GM12878 (cell line): ENCODE measurements around the gene PARP6. TPM values are rescaled to one million over a fixed set of nuclear protein-coding genes. Genes with fewer than 3 reads are reported as not detected.

ENCODE experiments used
- BCL3 ChIP-seq: IDR thresholded peaks from 2 replicates; pipeline ENCODE4 v1.6.1; 2011; ENCODE audit warnings: borderline replicate concordance, low read depth, mild to moderate bottlenecking, moderate library complexity, low read length; ENCODE audit not compliant: insufficient read depth, poor library complexity, severe bottlenecking
- CBX5 ChIP-seq: sonication (generic); IDR thresholded peaks from 2 replicates; pipeline ENCODE4 v1.6.1; 2016; ENCODE audit warnings: low read depth, moderate library complexity, mild to moderate bottlenecking, inconsistent platforms
- CHD2 ChIP-seq: IDR thresholded peaks from 2 replicates; pipeline ENCODE4 v1.6.1; 2011; ENCODE audit warnings: low read depth, low read length, improper control_type of control experiment, borderline replicate concordance
- CREB1 ChIP-seq: IDR thresholded peaks from 2 replicates; pipeline ENCODE4 v1.6.1; 2012; ENCODE audit warnings: low read depth, mild to moderate bottlenecking, inconsistent platforms
- ESRRA ChIP-seq: IDR thresholded peaks from 2 replicates; pipeline ENCODE4 v1.6.1; 2012; ENCODE audit warnings: mild to moderate bottlenecking, low read length, improper control_type of control experiment
- HDGF ChIP-seq: fragments of 450-650 bp; IDR thresholded peaks from 2 replicates; pipeline ENCODE4 v1.6.1; 2016; ENCODE audit warnings: antibody characterized with exemption
- IKZF2 ChIP-seq, 2 experiments: fragments of 450-650 bp; IDR thresholded peaks; 2 replicates each; pipeline ENCODE4 v1.6.1; 2017; ENCODE audit warnings: mild to moderate bottlenecking in 2 of 2, moderate library complexity in 2 of 2
- KLF5 ChIP-seq: fragments of 450-650 bp; IDR thresholded peaks from 2 replicates; pipeline ENCODE4 v1.6.1; 2014; ENCODE audit warnings: mild to moderate bottlenecking; ENCODE audit not compliant: partially characterized antibody
- MTA3 ChIP-seq: IDR thresholded peaks from 2 replicates; pipeline ENCODE4 v1.6.1; 2012; ENCODE audit warnings: low read length, inconsistent platforms, borderline replicate concordance
- MYB ChIP-seq: fragments of 150-350 bp; IDR thresholded peaks from 2 replicates; pipeline ENCODE4 v1.6.1; 2014; ENCODE audit warnings: mild to moderate bottlenecking, low read depth, low read length, borderline replicate concordance
- RELB ChIP-seq: fragments of 450-650 bp; IDR thresholded peaks from 2 replicates; pipeline ENCODE4 v1.6.1; 2017; ENCODE audit warnings: low read depth, mild to moderate bottlenecking, moderate library complexity
- SKIL ChIP-seq: fragments of 450-650 bp; IDR thresholded peaks from 2 replicates; pipeline ENCODE4 v1.6.1; 2017; ENCODE audit warnings: mild to moderate bottlenecking, low read depth, inconsistent platforms; ENCODE audit not compliant: poor library complexity, severe bottlenecking
- SMARCA5 ChIP-seq: fragments of 450-650 bp; IDR thresholded peaks from 2 replicates; pipeline ENCODE4 v1.6.1; 2017; ENCODE audit warnings: mild to moderate bottlenecking
- SREBF2 ChIP-seq: IDR thresholded peaks from 2 replicates; pipeline ENCODE4 v1.6.1; 2012; ENCODE audit warnings: mild to moderate bottlenecking, low read length
- STAT3 ChIP-seq: IDR thresholded peaks from 2 replicates; pipeline ENCODE4 v1.6.1; 2011; ENCODE audit warnings: low read depth, low read length, improper control_type of control experiment
- SUPT20H ChIP-seq: IDR thresholded peaks from 2 replicates; pipeline ENCODE4 v1.6.1; 2011; ENCODE audit warnings: low read depth, mild to moderate bottlenecking, low read length, moderate library complexity, borderline replicate concordance; ENCODE audit not compliant: control insufficient read depth
- TAF1 ChIP-seq: IDR thresholded peaks from 2 replicates; pipeline ENCODE4 v1.6.1; 2011; ENCODE audit warnings: mild to moderate bottlenecking, low read depth, low read length, borderline replicate concordance
- YY1 ChIP-seq: IDR thresholded peaks from 2 replicates; pipeline ENCODE4 v1.6.1; 2011; ENCODE audit warnings: low read depth, mild to moderate bottlenecking, low read length
- ZNF24 ChIP-seq: fragments of 450-650 bp; IDR thresholded peaks from 2 replicates; pipeline ENCODE4 v1.6.1; 2017; ENCODE audit warnings: antibody characterized with exemption, mild to moderate bottlenecking
- polyA plus RNA-seq, 11 experiments: library from polyadenylated mRNA; depleted of rRNA in 4 of 11; unstranded in 6 of 11; stranded (reverse) in 5 of 11; fragments of >200 nt; fragmentation: Nextera tagmentation in 4 of 11; fragmentation: Illumina TruSeq in 1 of 11; extraction: Ambion mirVana in 4 of 11; extraction: Trizol in 1 of 11; gene quantifications; 1 replicate in 1 of 11; 2 replicates in 10 of 11; pipeline versions ENCODE4 v1.2.1 to v1.2.3, GENCODE V29; 2011 to 2016; ENCODE audit warnings: inconsistent platforms in 2 of 11, missing spikeins in 2 of 11, low read depth in 1 of 11
- total RNA-seq, 4 experiments: library from RNA; depleted of rRNA in 3 of 4; stranded (reverse); fragments of >200 nt in 3 of 4; fragmentation: Illumina TruSeq in 1 of 4; extraction: Trizol in 1 of 4; gene quantifications; 2 replicates each; pipeline versions ENCODE4 v1.2.1 to v1.2.3, GENCODE V29; 2013 to 2021
- TF ChIP-seq, protein P1 (sequence below): IDR thresholded peaks from 2 replicates; pipeline ENCODE4 v1.6.1; 2012; ENCODE audit warnings: low read length, inconsistent platforms
- TF ChIP-seq, protein P2 (sequence below): fragments of 150-350 bp; IDR thresholded peaks from 2 replicates; pipeline ENCODE4 v1.6.1; 2014; ENCODE audit warnings: mild to moderate bottlenecking, low read depth, low read length
- TF ChIP-seq, protein P3 (sequence below): IDR thresholded peaks from 2 replicates; pipeline ENCODE4 v1.6.1; 2012; ENCODE audit warnings: low read depth, low read length, improper control_type of control experiment

The PARP6 gene
- total and polyA plus RNA-seq, 10 of the 15 experiments (the other 5 are each of a cell fraction or from before 2014, with no cell fraction given): 14.3 to 73.5 (median 26.9) TPM

- TF ChIP-seq MTA3 (no peak), TAF1 (peak; percentile 28; the same call in 1 of the 2 replicates), CREB1 (peak; percentile 83; the same call in 1 of the 2 replicates), YY1 (peak; percentile 24; the same call in 1 of the 2 replicates), HDGF (peak; percentile 95), IKZF2 (IDR thresholded peaks at IDR 0.05) (peak in 1 of 2 experiments; percentile 42; a peak in 2 of 4 replicates), STAT3 (no peak), ZNF24 (no peak), SREBF2 (no peak), RELB (no peak), SKIL (no peak), CHD2 (peak; percentile 44; the same call in 1 of the 2 replicates), MYB (no peak), ESRRA (no peak), SMARCA5 (peak; percentile 35; the same call in 1 of the 2 replicates), SUPT20H (no peak), CBX5 (no peak), BCL3 (no peak), KLF5 (no peak)
- TF ChIP-seq, protein P1, sequence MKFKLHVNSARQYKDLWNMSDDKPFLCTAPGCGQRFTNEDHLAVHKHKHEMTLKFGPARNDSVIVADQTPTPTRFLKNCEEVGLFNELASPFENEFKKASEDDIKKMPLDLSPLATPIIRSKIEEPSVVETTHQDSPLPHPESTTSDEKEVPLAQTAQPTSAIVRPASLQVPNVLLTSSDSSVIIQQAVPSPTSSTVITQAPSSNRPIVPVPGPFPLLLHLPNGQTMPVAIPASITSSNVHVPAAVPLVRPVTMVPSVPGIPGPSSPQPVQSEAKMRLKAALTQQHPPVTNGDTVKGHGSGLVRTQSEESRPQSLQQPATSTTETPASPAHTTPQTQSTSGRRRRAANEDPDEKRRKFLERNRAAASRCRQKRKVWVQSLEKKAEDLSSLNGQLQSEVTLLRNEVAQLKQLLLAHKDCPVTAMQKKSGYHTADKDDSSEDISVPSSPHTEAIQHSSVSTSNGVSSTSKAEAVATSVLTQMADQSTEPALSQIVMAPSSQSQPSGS: no peak
- TF ChIP-seq, protein P2, sequence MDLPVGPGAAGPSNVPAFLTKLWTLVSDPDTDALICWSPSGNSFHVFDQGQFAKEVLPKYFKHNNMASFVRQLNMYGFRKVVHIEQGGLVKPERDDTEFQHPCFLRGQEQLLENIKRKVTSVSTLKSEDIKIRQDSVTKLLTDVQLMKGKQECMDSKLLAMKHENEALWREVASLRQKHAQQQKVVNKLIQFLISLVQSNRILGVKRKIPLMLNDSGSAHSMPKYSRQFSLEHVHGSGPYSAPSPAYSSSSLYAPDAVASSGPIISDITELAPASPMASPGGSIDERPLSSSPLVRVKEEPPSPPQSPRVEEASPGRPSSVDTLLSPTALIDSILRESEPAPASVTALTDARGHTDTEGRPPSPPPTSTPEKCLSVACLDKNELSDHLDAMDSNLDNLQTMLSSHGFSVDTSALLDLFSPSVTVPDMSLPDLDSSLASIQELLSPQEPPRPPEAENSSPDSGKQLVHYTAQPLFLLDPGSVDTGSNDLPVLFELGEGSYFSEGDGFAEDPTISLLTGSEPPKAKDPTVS: no peak
- TF ChIP-seq, protein P3, sequence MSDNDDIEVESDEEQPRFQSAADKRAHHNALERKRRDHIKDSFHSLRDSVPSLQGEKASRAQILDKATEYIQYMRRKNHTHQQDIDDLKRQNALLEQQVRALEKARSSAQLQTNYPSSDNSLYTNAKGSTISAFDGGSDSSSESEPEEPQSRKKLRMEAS: peak; percentile 92
Observed at GRCh38 chr15:72272213-72272996, at the start of gene PARP6 (continued).
